Mesenchymal stem cell (in vitro differentiated cells and primary cell): Measurements from ENCODE around the gene LYZL4.

Experiments
- DNase-seq: peaks from one replicate; pipeline ENCODE4 v3.0.0-alpha.2; 2013
- H2AFZ ChIP-seq: one replicate; pipeline ENCODE4 v1.6.1; 2013; ENCODE audit warnings: low read depth, mild to moderate bottlenecking, control low read depth, inconsistent platforms, low read length, moderate library complexity
- H2AK5ac ChIP-seq: 2 replicates; pipeline ENCODE4 v1.6.1; 2013; ENCODE audit warnings: low read length, moderate library complexity, mild to moderate bottlenecking, inconsistent platforms; ENCODE audit not compliant: severe bottlenecking
- H2BK120ac ChIP-seq: one replicate; pipeline ENCODE4 v1.6.1; 2013; ENCODE audit warnings: low read depth, mild to moderate bottlenecking, inconsistent platforms, low read length, moderate library complexity
- H2BK12ac ChIP-seq, 2 experiments: one replicate each; pipeline ENCODE4 v1.6.1; 2013; ENCODE audit warnings: inconsistent platforms in 2 of 2, low read length in 2 of 2, mild to moderate bottlenecking in 2 of 2, moderate library complexity in 2 of 2, control low read depth in 1 of 2
- H2BK15ac ChIP-seq: one replicate; pipeline ENCODE4 v1.6.1; 2013; ENCODE audit warnings: mild to moderate bottlenecking, low read depth, inconsistent platforms; ENCODE audit not compliant: poor library complexity, severe bottlenecking
- H2BK5ac ChIP-seq: 2 replicates; pipeline ENCODE4 v1.6.1; 2013; ENCODE audit warnings: low read depth, mild to moderate bottlenecking, low read length, control low read depth, inconsistent platforms; ENCODE audit not compliant: poor library complexity, severe bottlenecking
- H3K14ac ChIP-seq, 2 experiments: one replicate each; pipeline ENCODE4 v1.6.1; 2013; ENCODE audit warnings: inconsistent platforms in 2 of 2, low read length in 2 of 2, control low read depth in 1 of 2, mild to moderate bottlenecking in 1 of 2, moderate library complexity in 1 of 2
- H3K18ac ChIP-seq, 2 experiments: one replicate each; pipeline ENCODE4 v1.6.1; 2013; ENCODE audit warnings: inconsistent platforms in 2 of 2, low read length in 2 of 2, control low read depth in 1 of 2, low read depth in 1 of 2, mild to moderate bottlenecking in 1 of 2
- H3K23ac ChIP-seq, 2 experiments: one replicate each; pipeline ENCODE4 v1.6.1; 2013; ENCODE audit warnings: inconsistent platforms in 2 of 2, low read length in 2 of 2, mild to moderate bottlenecking in 2 of 2, moderate library complexity in 2 of 2, control low read depth in 1 of 2
- H3K27ac ChIP-seq: 2 replicates; pipeline ENCODE4 v1.5.1; 2013; ENCODE audit warnings: mild to moderate bottlenecking, moderate library complexity, low read length, control low read depth, inconsistent platforms; ENCODE audit not compliant: poor library complexity, severe bottlenecking
- H3K27me3 ChIP-seq, 2 experiments: 2 replicates each; pipeline versions ENCODE4 v1.6.1 to v1.7.0; 2013; ENCODE audit warnings: low read length in 2 of 2, mild to moderate bottlenecking in 2 of 2, moderate library complexity in 2 of 2, control low read depth in 1 of 2, inconsistent platforms in 1 of 2; ENCODE audit not compliant: control insufficient read depth in 1 of 2, insufficient read depth in 1 of 2
- H3K36me3 ChIP-seq, 2 experiments: 2 replicates each; pipeline versions ENCODE4 v1.6.1 to v1.7.0; 2013; ENCODE audit warnings: low read length in 2 of 2, control low read depth in 1 of 2, inconsistent platforms in 1 of 2, low read depth in 1 of 2, mild to moderate bottlenecking in 1 of 2; ENCODE audit not compliant: insufficient read depth in 2 of 2, control insufficient read depth in 1 of 2
- H3K4ac ChIP-seq, 2 experiments: one replicate each; pipeline ENCODE4 v1.6.1; 2013; ENCODE audit warnings: inconsistent platforms in 2 of 2, low read length in 2 of 2, mild to moderate bottlenecking in 2 of 2, moderate library complexity in 2 of 2, control low read depth in 1 of 2, low read depth in 1 of 2
- H3K4me1 ChIP-seq: 2 replicates; pipeline ENCODE4 v1.6.1; 2013; ENCODE audit warnings: low read depth, low read length, control low read depth; ENCODE audit not compliant: control insufficient read depth, insufficient read depth
- H3K4me2 ChIP-seq: 2 replicates; pipeline ENCODE4 v1.6.1; 2013; ENCODE audit warnings: low read length, mild to moderate bottlenecking, inconsistent platforms; ENCODE audit not compliant: poor library complexity, severe bottlenecking
- H3K4me3 ChIP-seq, 2 experiments: 2 replicates each; pipeline versions ENCODE4 v1.5.1 to v1.7.0; 2013; ENCODE audit warnings: low read length in 2 of 2, mild to moderate bottlenecking in 2 of 2, control low read depth in 1 of 2, low read depth in 1 of 2; ENCODE audit not compliant: insufficient read depth in 1 of 2
- H3K79me1 ChIP-seq: replicated peaks from 2 replicates; pipeline ENCODE4 v1.6.1; 2013; ENCODE audit warnings: mild to moderate bottlenecking, control low read depth, low read length, inconsistent platforms; ENCODE audit not compliant: poor library complexity, severe bottlenecking
- H3K9ac ChIP-seq: 2 replicates; pipeline ENCODE4 v1.7.0; 2013; ENCODE audit warnings: mild to moderate bottlenecking, low read length, moderate library complexity
- H3K9me3 ChIP-seq: 2 replicates; pipeline ENCODE4 v1.7.0; 2013; ENCODE audit warnings: mild to moderate bottlenecking, low read length; ENCODE audit not compliant: control insufficient read depth
- H4K8ac ChIP-seq: one replicate; pipeline ENCODE4 v1.6.1; 2013; ENCODE audit warnings: inconsistent platforms, mild to moderate bottlenecking, low read length, moderate library complexity
- H4K91ac ChIP-seq: one replicate; pipeline ENCODE4 v1.6.1; 2013; ENCODE audit warnings: mild to moderate bottlenecking, low read length, inconsistent platforms
- WGBS: methylation state at CpG from one replicate; pipeline ENCODE4 v1.1.7; 2013; ENCODE audit warnings: mixed read lengths; 5-methylcytosine and 5-hydroxymethylcytosine counted together

LYZL4 gene

DNA sequence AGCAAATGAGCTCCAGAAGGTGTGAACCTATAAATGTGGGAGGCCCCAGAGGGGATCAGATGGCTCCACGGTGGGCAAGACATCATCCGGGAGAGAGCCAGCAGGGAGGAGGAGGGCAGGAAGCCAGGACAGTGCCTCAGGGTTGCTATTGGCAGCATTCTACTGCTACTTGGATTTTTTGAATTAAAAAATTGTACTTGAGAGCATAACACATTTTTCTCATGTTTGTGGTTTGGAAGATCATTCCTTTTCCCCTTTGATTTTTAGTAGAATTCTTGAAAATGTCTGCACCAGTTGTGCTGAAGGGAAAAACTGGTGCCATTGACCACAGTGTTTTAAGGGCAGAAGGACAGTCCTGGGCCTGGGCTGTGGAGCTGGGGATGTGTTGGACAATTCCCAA lies 59.2 kb downstream of the LYZL4 start:
- no peak for DNase-seq
- no peak overlapping the region for H2BK5ac ChIP-seq
- no peaks in the 10 kb centered on the region for H3K36me3 ChIP-seq
- no peaks in the 10 kb centered on the region for H3K79me1 ChIP-seq
- peaks cover 10 to 22% of the 10 kb centered on the region in 2 experiments for H3K27me3 ChIP-seq
- no peak overlapping the region for H2AFZ ChIP-seq
- no peak overlapping the region for H3K4me3 ChIP-seq
- H3K9me3 ChIP-seq: peaks cover 5% of the 10 kb centered on the region
- H3K9ac ChIP-seq: no peak overlapping the region
- H2BK15ac ChIP-seq: no peak overlapping the region
- no peak overlapping the region for H3K4ac ChIP-seq
- H4K8ac ChIP-seq: no peak overlapping the region
- WGBS: 87% methylated on average over 2 of the region's 2 CpGs
- no peak overlapping the region for H3K14ac ChIP-seq
- no peak overlapping the region for H3K23ac ChIP-seq
- no peak overlapping the region for H2AK5ac ChIP-seq
- peaks cover 2% of the 10 kb centered on the region for H3K4me1 ChIP-seq
- no peak overlapping the region for H3K4me2 ChIP-seq
- no peak overlapping the region for H2BK120ac ChIP-seq
- no peak overlapping the region for H3K27ac ChIP-seq
- H2BK12ac ChIP-seq: no peak overlapping the region
- no peak overlapping the region for H4K91ac ChIP-seq
- no peak overlapping the region for H3K18ac ChIP-seq

DNA sequence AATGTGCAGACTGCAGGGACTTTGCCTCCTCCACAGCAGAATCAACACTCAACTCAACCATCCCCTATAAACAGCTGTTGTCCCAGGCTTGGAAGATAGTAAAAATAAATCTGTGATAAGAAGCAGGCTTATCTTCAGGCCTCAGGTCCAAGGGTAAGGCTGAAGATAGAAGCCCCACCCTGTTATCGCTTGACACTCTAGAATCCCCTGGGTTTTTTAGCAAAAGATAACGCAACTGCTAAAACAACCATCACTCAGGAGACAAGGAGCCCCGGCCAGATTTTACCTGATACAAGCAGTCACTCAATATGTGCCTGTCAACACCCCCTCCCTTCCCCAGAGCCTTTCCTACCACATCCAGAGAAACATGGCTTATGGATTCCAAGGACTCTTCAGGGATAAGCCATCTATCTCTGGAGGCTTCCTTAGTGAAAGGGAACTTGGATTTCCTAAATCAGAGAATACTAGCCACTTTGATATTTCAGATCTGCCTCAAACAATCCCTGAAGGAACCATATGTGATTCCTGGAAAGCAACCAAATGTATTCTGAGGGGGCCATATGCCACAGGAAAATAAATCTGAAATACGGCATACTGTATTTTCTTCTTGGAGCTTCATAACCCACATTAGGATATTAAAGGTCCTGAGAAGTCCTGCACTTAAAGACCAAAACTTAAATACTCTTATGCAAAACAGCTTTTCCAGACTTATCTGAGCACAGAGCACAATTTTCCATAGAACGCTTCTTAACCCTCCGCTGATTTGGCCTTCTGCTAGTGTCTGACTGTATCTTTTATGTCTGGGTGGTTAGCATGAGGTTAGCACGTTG lies 60.4 kb downstream of the LYZL4 start:
- peaks cover 2% of the 10 kb centered on the region for H3K4me1 ChIP-seq
- H3K9me3 ChIP-seq: no peaks in the 10 kb centered on the region
- no peak overlapping the region for H3K4me3 ChIP-seq
- no peak overlapping the region for H4K8ac ChIP-seq
- no peak overlapping the region for H2BK120ac ChIP-seq
- peaks cover 10 to 34% of the 10 kb centered on the region in 2 experiments for H3K27me3 ChIP-seq
- H2BK15ac ChIP-seq: no peak overlapping the region
- no peak overlapping the region for H2BK12ac ChIP-seq
- H2AK5ac ChIP-seq: no peak overlapping the region
- no peak overlapping the region for H3K23ac ChIP-seq
- no peak overlapping the region for H3K4ac ChIP-seq
- 70% methylated on average over 7 of the region's 7 CpGs for WGBS
- no peak overlapping the region for H4K91ac ChIP-seq
- H3K27ac ChIP-seq: no peak overlapping the region
- H3K4me2 ChIP-seq: no peak overlapping the region
- H3K36me3 ChIP-seq: no peaks in the 10 kb centered on the region
- no peak overlapping the region for H2BK5ac ChIP-seq
- H3K14ac ChIP-seq: no peak overlapping the region
- no peak for DNase-seq
- H3K9ac ChIP-seq: no peak overlapping the region
- H2AFZ ChIP-seq: no peak overlapping the region
- no peak overlapping the region for H3K18ac ChIP-seq
- H3K79me1 ChIP-seq: no peaks in the 10 kb centered on the region

DNA sequence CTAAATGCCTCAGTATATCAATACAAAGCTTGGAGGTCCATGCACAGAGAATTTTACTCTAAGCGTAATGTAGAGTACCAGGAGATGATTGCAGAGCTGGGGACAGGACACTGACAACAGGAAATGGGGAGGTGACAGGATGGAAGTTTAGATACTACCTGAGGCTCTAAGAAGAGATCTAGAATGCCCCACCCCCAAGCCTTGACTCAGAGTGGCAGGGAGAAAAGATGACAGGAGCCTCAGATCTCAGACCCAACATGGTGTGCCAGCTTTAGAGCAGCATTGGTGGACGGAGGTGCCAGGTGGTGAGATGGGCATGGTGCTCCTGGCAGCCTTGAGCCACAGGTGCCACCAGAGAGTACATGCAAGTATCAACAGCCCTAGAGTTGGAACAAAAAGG lies 62.5 kb downstream of the LYZL4 start:
- Histone ChIP-seq H2AFZ (no peak overlapping the region), H3K9ac (no peak overlapping the region), H2BK120ac (no peak overlapping the region), H2BK15ac (no peak overlapping the region), H3K4me3 (no peak overlapping the region), H3K23ac (no peak overlapping the region), H2BK12ac (no peak overlapping the region), H3K4me2 (no peak overlapping the region), H3K36me3 (no peaks in the 10 kb centered on the region), H3K4ac (no peak overlapping the region), H4K91ac (no peak overlapping the region), H3K27ac (no peak overlapping the region), H3K9me3 (no peaks in the 10 kb centered on the region), H3K14ac (no peak overlapping the region), H3K27me3 (peaks cover 1 to 37% of the 10 kb centered on the region in 2 experiments), H3K4me1 (peaks cover 2% of the 10 kb centered on the region), H3K18ac (no peak overlapping the region), H2AK5ac (no peak overlapping the region), H2BK5ac (no peak overlapping the region), H4K8ac (no peak overlapping the region), H3K79me1 (no peaks in the 10 kb centered on the region)
- 56% methylated on average over 2 of the region's 2 CpGs for WGBS
- DNase-seq: no peak
